Spleen (tissue), 7 donors: Measurements from ENCODE around the gene KIF3C.
"Not testable (repeated sequence)": the region's sequence is repeated elsewhere in the genome, so short reads cannot be mapped to it uniquely, and the experiment has no call there.

ENCODE experiments used
- POLR2A ChIP-seq, 3 donors: fragments of 450-650 bp; IDR thresholded peaks; one replicate each; pipeline ENCODE4 v1.5.1; 2017; ENCODE audit warnings: antibody characterized with exemption in 3 of 3, mild to moderate bottlenecking in 1 of 3
- TF ChIP-seq, protein P1 (sequence below), 11 experiments: fragments of 200-600 bp in 7 of 11; fragments of 450-650 bp in 4 of 11; sonication (generic) in 4 of 11; IDR thresholded peaks in 8 of 11; conservative IDR thresholded peaks in 3 of 11; 1 replicate in 7 of 11; 2 replicates in 4 of 11; pipeline versions ENCODE4 v1.4.0 to v1.8.0; 2016 to 2021; ENCODE audit warnings: antibody characterized with exemption in 11 of 11, inconsistent platforms in 4 of 11, mild to moderate bottlenecking in 1 of 11
- donor health status: DM: no; HTN: no; CAD: no; lungs with moderate emphysema.
- donor health status: DM: no; HTN: no; CAD: no.
- donor health status: DM: no; HTN: no; CAD: no.

DNA sequence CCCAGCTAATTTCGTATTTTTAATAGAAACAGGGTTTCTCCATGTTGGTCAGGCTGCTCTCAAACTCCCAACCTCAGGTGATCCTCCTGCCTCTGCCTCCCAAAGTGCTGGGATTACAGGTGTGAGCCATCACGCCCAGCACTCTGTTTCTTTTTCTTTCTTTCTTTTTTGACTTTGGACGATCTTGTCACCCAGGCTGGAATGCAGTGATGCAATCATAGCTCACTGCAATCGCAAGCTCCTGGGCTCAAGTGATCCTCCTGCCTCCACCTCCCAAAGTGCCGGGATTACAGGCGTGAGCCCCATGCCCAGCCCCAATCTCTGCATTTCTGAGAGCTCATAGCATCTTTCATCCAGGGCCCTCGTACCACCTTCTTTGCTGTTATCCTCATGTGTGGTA, 17.1 kb upstream of the KIF3C start:
- TF ChIP-seq POLR2A (IDR thresholded peaks at IDR 0.05) = not testable (repeated sequence)
- TF ChIP-seq, protein P1, sequence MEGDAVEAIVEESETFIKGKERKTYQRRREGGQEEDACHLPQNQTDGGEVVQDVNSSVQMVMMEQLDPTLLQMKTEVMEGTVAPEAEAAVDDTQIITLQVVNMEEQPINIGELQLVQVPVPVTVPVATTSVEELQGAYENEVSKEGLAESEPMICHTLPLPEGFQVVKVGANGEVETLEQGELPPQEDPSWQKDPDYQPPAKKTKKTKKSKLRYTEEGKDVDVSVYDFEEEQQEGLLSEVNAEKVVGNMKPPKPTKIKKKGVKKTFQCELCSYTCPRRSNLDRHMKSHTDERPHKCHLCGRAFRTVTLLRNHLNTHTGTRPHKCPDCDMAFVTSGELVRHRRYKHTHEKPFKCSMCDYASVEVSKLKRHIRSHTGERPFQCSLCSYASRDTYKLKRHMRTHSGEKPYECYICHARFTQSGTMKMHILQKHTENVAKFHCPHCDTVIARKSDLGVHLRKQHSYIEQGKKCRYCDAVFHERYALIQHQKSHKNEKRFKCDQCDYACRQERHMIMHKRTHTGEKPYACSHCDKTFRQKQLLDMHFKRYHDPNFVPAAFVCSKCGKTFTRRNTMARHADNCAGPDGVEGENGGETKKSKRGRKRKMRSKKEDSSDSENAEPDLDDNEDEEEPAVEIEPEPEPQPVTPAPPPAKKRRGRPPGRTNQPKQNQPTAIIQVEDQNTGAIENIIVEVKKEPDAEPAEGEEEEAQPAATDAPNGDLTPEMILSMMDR (IDR thresholded peaks at IDR 0.05 in 8 of 11, conservative IDR thresholded peaks at IDR 0.05 in 3 of 11) = not testable (repeated sequence)
